ENCODE data around the gene UGT2A3.
A peak's percentile ranks its signal among the peaks of the same experiment; 100 is the strongest.

Gene UGT2A3

GRCh38 chr4:68917016-68917415, 34.6 kb downstream of the UGT2A3 start:
- H3K4me3 ChIP-seq (ENCODE audit: low read depth, low read length), result no peak overlapping the region

GRCh38 chr4:68912807-68913206, 38.8 kb downstream of the UGT2A3 start:
- H3K4me3 ChIP-seq (ENCODE audit: low read depth, low read length), result no peak overlapping the region

- no peak overlapping the region for H3K4me3 ChIP-seq (ENCODE audit: low read depth, low read length)
These were observed 42.2 kb downstream of the UGT2A3 start for GRCh38 chr4:68909385-68909784.

- no peak overlapping the region for H3K4me3 ChIP-seq (ENCODE audit: low read depth, low read length)
These were observed 43.6 kb downstream of the UGT2A3 start for GRCh38 chr4:68907788-68908700.

- no peak overlapping the region for H3K4me3 ChIP-seq (ENCODE audit: low read depth, low read length)
These were observed 44.4 kb downstream of the UGT2A3 start for GRCh38 chr4:68907245-68907644.

- H3K4me3 ChIP-seq (ENCODE audit: low read depth, low read length), result no peak overlapping the region
These were observed 44.8 kb downstream of the UGT2A3 start for GRCh38 chr4:68906780-68907137.

- peak overlapping the region; percentile 8 for H3K4me3 ChIP-seq (ENCODE audit: low read depth, low read length)
These were observed 45.4 kb downstream of the UGT2A3 start for GRCh38 chr4:68905939-68906779.

- no peak overlapping the region for H3K4me3 ChIP-seq (ENCODE audit: low read depth, low read length)
These were observed 46.0 kb downstream of the UGT2A3 start for GRCh38 chr4:68905598-68905938.

- H3K4me3 ChIP-seq (ENCODE audit: low read depth, low read length), result no peak overlapping the region
These were observed 46.8 kb downstream of the UGT2A3 start for GRCh38 chr4:68904786-68905185.

- no peak overlapping the region for H3K4me3 ChIP-seq (ENCODE audit: low read depth, low read length)
These were observed 54.9 kb downstream of the UGT2A3 start for GRCh38 chr4:68896749-68897148.

- H3K4me3 ChIP-seq (ENCODE audit: low read depth, low read length), result no peak overlapping the region
These were observed 55.9 kb downstream of the UGT2A3 start for GRCh38 chr4:68895561-68896198.

GRCh38 chr4:68892861-68893260, 58.7 kb downstream of the UGT2A3 start:
- H3K4me3 ChIP-seq (ENCODE audit: low read depth, low read length), result no peak overlapping the region

- no peak overlapping the region for H3K4me3 ChIP-seq (ENCODE audit: low read depth, low read length)
These were observed 59.9 kb downstream of the UGT2A3 start for GRCh38 chr4:68891678-68892077.

- H3K4me3 ChIP-seq (ENCODE audit: low read depth, low read length), result no peak overlapping the region
These were observed 66.1 kb downstream of the UGT2A3 start for GRCh38 chr4:68885545-68885944.

GRCh38 chr4:68883870-68884269, 67.7 kb downstream of the UGT2A3 start:
- no peak overlapping the region for H3K4me3 ChIP-seq (ENCODE audit: low read depth, low read length)

Data from iPS-11a (cell line).